B cell (primary cell): ENCODE measurements around the gene PMM1. TPM values are rescaled to one million over a fixed set of nuclear protein-coding genes. Genes with fewer than 3 reads are reported as not detected.

Experiments
- ATAC-seq: fragments of 200-7000 bp; cut with Tn5 transposase; one replicate; pipeline ENCODE4 v1.10.0; 2021; ENCODE audit warnings: low read depth, mild to moderate bottlenecking, moderate number of reproducible peaks, moderate library complexity
- CTCF ChIA-PET: fragments of 350-600 bp; sonication (Branson Sonifier 250); formaldehyde crosslinking; loops from one replicate; lab custom pipeline; 2021; ENCODE audit warnings: antibody characterized with exemption, inconsistent platforms; lab: Charles Lee
- POLR2A ChIA-PET: fragments of 350-600 bp; sonication (Branson Sonifier 250); formaldehyde crosslinking; loops from one replicate; lab custom pipeline; 2021; ENCODE audit warnings: antibody characterized with exemption; lab: Charles Lee
- DNase-seq: peaks from one replicate; pipeline ENCODE4 v3.0.0; 2013
- H2AFZ ChIP-seq: 2 replicates; pipeline ENCODE4 v1.6.1; 2012; ENCODE audit warnings: mild to moderate bottlenecking, low read depth, low read length; ENCODE audit not compliant: insufficient read depth, poor library complexity, severe bottlenecking
- H3K27ac ChIP-seq, 2 donors: 1 replicate in 1 of 2; 2 replicates in 1 of 2; pipeline ENCODE4 v1.5.1; 2012 to 2013; ENCODE audit warnings: low read length in 2 of 2, mild to moderate bottlenecking in 2 of 2, moderate library complexity in 1 of 2
- H3K27me3 ChIP-seq, 4 experiments: fragments of 200-600 bp in 1 of 4; sonication (generic) in 1 of 4; replicated peaks in 1 of 4; 1 replicate in 2 of 4; 2 replicates in 2 of 4; pipeline versions ENCODE4 v1.6.1 to v1.7.0; 2013 to 2016; ENCODE audit warnings: low read length in 3 of 4, mild to moderate bottlenecking in 2 of 4, mixed read lengths in 1 of 4, moderate library complexity in 1 of 4; ENCODE audit not compliant: insufficient read depth in 4 of 4, control insufficient read depth in 3 of 4; ENCODE audit errors: control extremely low read depth in 1 of 4
- H3K36me3 ChIP-seq, 2 experiments: replicated peaks in 1 of 2; 1 replicate in 1 of 2; 2 replicates in 1 of 2; pipeline versions ENCODE4 v1.6.1 to v1.7.1; 2013; ENCODE audit warnings: low read length in 1 of 2; ENCODE audit not compliant: insufficient read depth in 2 of 2, control insufficient read depth in 1 of 2; ENCODE audit errors: control extremely low read depth in 1 of 2, extremely low read depth in 1 of 2
- H3K4me1 ChIP-seq, 2 donors: fragments of 200-600 bp in 1 of 2; sonication (generic) in 1 of 2; 1 replicate in 1 of 2; 2 replicates in 1 of 2; pipeline versions ENCODE4 v1.5.1 to v1.6.1; 2013 to 2017; ENCODE audit warnings: low read length in 2 of 2; ENCODE audit not compliant: control insufficient read depth in 2 of 2, insufficient read depth in 2 of 2
- H3K4me2 ChIP-seq: replicated peaks from 2 replicates; pipeline ENCODE3; 2012; ENCODE audit warnings: mild to moderate bottlenecking, low read depth, low read length; ENCODE audit not compliant: poor library complexity, severe bottlenecking
- H3K4me3 ChIP-seq, 5 experiments: fragments of 200-600 bp in 1 of 5; sonication (generic) in 1 of 5; 1 replicate in 3 of 5; 2 replicates in 2 of 5; pipeline versions ENCODE4 v1.5.1 to v1.7.0; 2011 to 2016; ENCODE audit warnings: low read length in 4 of 5, mild to moderate bottlenecking in 4 of 5, low read depth in 2 of 5, control low read depth in 1 of 5, moderate library complexity in 1 of 5; ENCODE audit not compliant: insufficient read depth in 1 of 5; ENCODE audit errors: control extremely low read depth in 1 of 5, extremely low read depth in 1 of 5
- H3K79me2 ChIP-seq: fragments of 200-600 bp; sonication (generic); one replicate; pipeline ENCODE4 v1.6.0; 2016; ENCODE audit warnings: low read length; ENCODE audit not compliant: control insufficient read depth, insufficient read depth
- H3K9ac ChIP-seq: fragments of 200-600 bp; sonication (generic); 2 replicates; pipeline ENCODE4 v1.6.1; 2017; ENCODE audit warnings: mild to moderate bottlenecking, low read length, moderate library complexity
- H3K9me3 ChIP-seq, 3 donors: one replicate each; pipeline versions ENCODE4 v1.6.1 to v1.7.1; 2013; ENCODE audit warnings: low read length in 2 of 3; ENCODE audit not compliant: control insufficient read depth in 2 of 3, insufficient read depth in 1 of 3; ENCODE audit errors: control extremely low read depth in 1 of 3
- H4K20me1 ChIP-seq: 2 replicates; pipeline ENCODE4 v1.6.0; 2012; ENCODE audit warnings: mild to moderate bottlenecking, low read length; ENCODE audit not compliant: insufficient read depth, control insufficient read depth, poor library complexity, severe bottlenecking
- H3K27ac Mint-ChIP-seq: one replicate; pipeline ENCODE4 v1.8.0; 2021; ENCODE audit warnings: mixed read lengths
- H3K27me3 Mint-ChIP-seq: one replicate; pipeline ENCODE4 v1.8.0; 2021; ENCODE audit warnings: mixed read lengths
- H3K4me1 Mint-ChIP-seq: one replicate; pipeline ENCODE4 v1.8.0; 2021; ENCODE audit warnings: mixed read lengths
- H3K4me3 Mint-ChIP-seq: one replicate; pipeline ENCODE4 v1.8.0; 2021; ENCODE audit warnings: mixed read lengths
- H3K9me3 Mint-ChIP-seq: one replicate; pipeline ENCODE4 v1.8.0; 2022; ENCODE audit warnings: mixed read lengths; ENCODE audit not compliant: insufficient read depth
- EZH2 ChIP-seq: IDR thresholded peaks from 2 replicates; pipeline ENCODE4 v1.6.1; 2012; ENCODE audit warnings: borderline replicate concordance, low read depth, mild to moderate bottlenecking, moderate library complexity, low read length; ENCODE audit not compliant: insufficient read depth, poor library complexity, severe bottlenecking
- WGBS: methylation state at CpG from one replicate; pipeline ENCODE4 v1.1.5; 2013; ENCODE audit warnings: missing lambda C conversion rate; ENCODE audit not compliant: insufficient coverage; 5-methylcytosine and 5-hydroxymethylcytosine counted together
- intact Hi-C: fragments of 100-400 bp; cut with micrococcal nuclease; formaldehyde crosslinking; loops from one replicate; pipeline ENCODE4 v1.10.0; 2022
- polyA plus RNA-seq: library from polyadenylated mRNA; depleted of rRNA; stranded (reverse); fragments of >200 nt; gene quantifications from 2 replicates; pipeline ENCODE4 v1.2.3, GENCODE V29; 2012
- total RNA-seq, 2 donors: library from RNA; stranded (reverse); fragments of 120-200 nt in 1 of 2; gene quantifications; 1 replicate in 1 of 2; 2 replicates in 1 of 2; pipeline versions ENCODE4 v1.2.3 to v1.2.4, GENCODE V29; 2013 to 2022
- TF ChIP-seq, protein P1 (sequence below): fragments of 200-600 bp; IDR thresholded peaks from one replicate; pipeline ENCODE4 v1.8.0; 2022; ENCODE audit warnings: antibody characterized with exemption, mild to moderate bottlenecking

PMM1 gene
- total and polyA plus RNA-seq, 2 donors (not counting 1 experiment from before 2014, with no cell fraction given), result 23.3 to 24.8 TPM

DNA sequence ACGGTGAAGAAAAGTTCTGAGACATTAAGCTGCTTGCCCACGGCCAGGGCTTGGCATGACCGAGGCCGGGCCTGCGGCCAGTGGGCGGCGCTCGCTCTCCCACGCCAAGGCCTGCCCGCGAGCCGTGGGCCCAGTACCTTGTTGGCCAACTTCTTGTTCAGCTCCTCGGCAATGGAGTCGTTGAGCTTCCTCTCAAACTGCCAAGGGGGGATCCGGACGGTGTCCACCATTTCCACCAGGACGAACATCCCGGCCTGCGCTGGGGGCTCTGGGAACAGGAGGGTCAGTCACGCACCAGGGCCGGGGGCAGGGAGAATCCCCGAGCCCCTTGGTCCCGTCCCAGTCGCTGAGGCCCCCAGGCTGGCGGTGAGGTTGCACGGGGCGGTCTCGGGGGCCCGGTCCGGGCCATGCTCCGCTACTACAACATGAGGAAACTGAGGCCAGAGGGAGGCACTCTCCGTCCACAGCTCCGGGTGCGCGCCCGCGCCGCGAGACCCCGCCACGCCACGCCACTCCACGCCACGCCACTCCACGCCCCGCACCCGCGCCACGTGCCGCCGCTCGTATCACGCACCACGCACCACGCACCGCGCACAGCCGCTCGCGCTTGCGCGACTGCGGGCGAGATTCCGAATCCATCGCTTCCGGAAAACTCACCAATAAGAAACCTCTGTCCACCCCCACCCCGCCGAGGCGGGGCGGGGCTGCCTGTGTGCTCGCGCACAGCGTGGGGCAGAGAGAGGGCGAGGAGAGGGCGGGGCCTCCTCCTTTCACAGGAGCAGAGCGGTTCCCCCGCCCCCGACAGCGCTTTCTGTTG, 45.6 kb downstream of the PMM1 start, which contains the start of gene POLR3H:
POLR3H (minus strand) TSS at position 617 of the 817 bp plus-strand sequence; CDS start at position 248, 369 bp downstream.
- H3K27me3 Mint-ChIP-seq, result no peaks in the 10 kb centered on the region
- Histone ChIP-seq H3K9me3 (no peaks in the 10 kb centered on the region), H3K4me3 (peak within 1 kb of the TSS; percentile 74 to 95 (median 85)), H3K79me2 (peaks cover 45% of the 10 kb centered on the region), H3K4me2 (peak within 1 kb of the TSS; percentile 90), H3K27me3 (no peaks in the 10 kb centered on the region), H3K4me1 (peaks cover 17 to 21% of the 10 kb centered on the region in 2 donors), H4K20me1 (peaks cover 7% of the 10 kb centered on the region), H2AFZ (peak within 1 kb of the TSS; percentile 87), H3K27ac (peak within 1 kb of the TSS; percentile 57 to 74), H3K36me3 (peaks cover 0 to 12% of the 10 kb centered on the region in 2 experiments), H3K9ac (peak within 1 kb of the TSS; percentile 79)
- intact Hi-C loops, result loop anchor here (1.0 kb wide), 2 partner anchors 45 to 546 kb away; partner anchors contain the start of genes NDUFA6 and PMM1
- peak; percentile 99 for ATAC-seq
- TF ChIP-seq EZH2, result no peak
- TF ChIP-seq, protein P1, sequence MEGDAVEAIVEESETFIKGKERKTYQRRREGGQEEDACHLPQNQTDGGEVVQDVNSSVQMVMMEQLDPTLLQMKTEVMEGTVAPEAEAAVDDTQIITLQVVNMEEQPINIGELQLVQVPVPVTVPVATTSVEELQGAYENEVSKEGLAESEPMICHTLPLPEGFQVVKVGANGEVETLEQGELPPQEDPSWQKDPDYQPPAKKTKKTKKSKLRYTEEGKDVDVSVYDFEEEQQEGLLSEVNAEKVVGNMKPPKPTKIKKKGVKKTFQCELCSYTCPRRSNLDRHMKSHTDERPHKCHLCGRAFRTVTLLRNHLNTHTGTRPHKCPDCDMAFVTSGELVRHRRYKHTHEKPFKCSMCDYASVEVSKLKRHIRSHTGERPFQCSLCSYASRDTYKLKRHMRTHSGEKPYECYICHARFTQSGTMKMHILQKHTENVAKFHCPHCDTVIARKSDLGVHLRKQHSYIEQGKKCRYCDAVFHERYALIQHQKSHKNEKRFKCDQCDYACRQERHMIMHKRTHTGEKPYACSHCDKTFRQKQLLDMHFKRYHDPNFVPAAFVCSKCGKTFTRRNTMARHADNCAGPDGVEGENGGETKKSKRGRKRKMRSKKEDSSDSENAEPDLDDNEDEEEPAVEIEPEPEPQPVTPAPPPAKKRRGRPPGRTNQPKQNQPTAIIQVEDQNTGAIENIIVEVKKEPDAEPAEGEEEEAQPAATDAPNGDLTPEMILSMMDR, result peak; percentile 42
- CTCF ChIA-PET, result interaction anchor here (1.0 to 2.1 kb wide), 13 partner anchors 9 to 164 kb away, joined by 3 to 8 read pairs (median 3); partner anchors contain the start of genes DESI1, PHF5A, PMM1 and TEF
- POLR2A ChIA-PET, result interaction anchor here (0.6 to 1.3 kb wide), 6 partner anchors 34 to 258 kb away, joined by 3 to 6 read pairs (median 4); partner anchors contain the start of genes ACO2, DESI1, PHF5A and PMM1
- WGBS, result under 1% methylated on average over 79 of the region's 80 CpGs
- H3K9me3 Mint-ChIP-seq, result no peaks in the 10 kb centered on the region
- peak within 1 kb of the TSS; percentile 100 for H3K4me3 Mint-ChIP-seq
- H3K4me1 Mint-ChIP-seq, result peaks cover 41% of the 10 kb centered on the region
- peak; percentile 97 for DNase-seq
- H3K27ac Mint-ChIP-seq, result peak within 1 kb of the TSS; percentile 97
